H1 (cell line): Measurements from ENCODE around the gene EFCAB8. TPM values are rescaled to one million over a fixed set of nuclear protein-coding genes. Genes with fewer than 3 reads are reported as not detected.

ENCODE experiments used
- CTCF ChIA-PET: fragments of 300-600 bp; sonication (Branson Sonifier 250); formaldehyde crosslinking; loops from one replicate; lab custom pipeline; 2021; ENCODE audit not compliant: partially characterized antibody; lab: Charles Lee
- POLR2A ChIA-PET: fragments of 300-600 bp; sonication (Branson Sonifier 250); formaldehyde crosslinking; loops from one replicate; lab custom pipeline; 2021; ENCODE audit warnings: inconsistent platforms; ENCODE audit not compliant: partially characterized antibody; lab: Charles Lee
- DNase-seq, 2 experiments: peaks; one replicate each; pipeline versions ENCODE4 v3.0.0 to v3.0.0-alpha.2; 2010 to 2022; ENCODE audit warnings: low spot score in 2 of 2, low read depth in 1 of 2, mixed read lengths in 1 of 2
- FAIRE-seq: peaks from 2 replicates; lab custom pipeline; 2011; peaks lifted over from hg19 to GRCh38; lab: Jason Lieb, UNC
- H2AFZ ChIP-seq: 2 replicates; pipeline ENCODE4 v1.8.1; 2012; ENCODE audit warnings: low read length, inconsistent platforms
- H2AK5ac ChIP-seq: 2 replicates; pipeline ENCODE4 v1.6.1; 2013; ENCODE audit warnings: low read depth, low read length
- H2BK120ac ChIP-seq: replicated peaks from 2 replicates; pipeline ENCODE3; 2013; ENCODE audit warnings: low read depth, low read length, inconsistent platforms
- H2BK12ac ChIP-seq: 2 replicates; pipeline ENCODE4 v1.6.1; 2013; ENCODE audit warnings: low read depth, low read length
- H2BK15ac ChIP-seq: 2 replicates; pipeline ENCODE4 v1.6.1; 2013; ENCODE audit warnings: low read length
- H2BK20ac ChIP-seq: 2 replicates; pipeline ENCODE4 v1.6.1; 2013; ENCODE audit warnings: low read length
- H2BK5ac ChIP-seq: 2 replicates; pipeline ENCODE4 v1.6.1; 2013; ENCODE audit warnings: low read depth, low read length
- H3K14ac ChIP-seq: 2 replicates; pipeline ENCODE4 v1.6.1; 2013; ENCODE audit warnings: inconsistent platforms; ENCODE audit not compliant: insufficient read length
- H3K18ac ChIP-seq: 2 replicates; pipeline ENCODE4 v1.6.1; 2013; ENCODE audit warnings: low read length; ENCODE audit errors: extremely low read depth
- H3K23ac ChIP-seq: 2 replicates; pipeline ENCODE4 v1.6.1; 2013; ENCODE audit warnings: inconsistent platforms; ENCODE audit not compliant: insufficient read length
- H3K23me2 ChIP-seq: 2 replicates; pipeline ENCODE4 v1.6.1; 2013; ENCODE audit warnings: low read depth, low read length
- H3K27ac ChIP-seq: 2 replicates; pipeline ENCODE4 v1.6.1; 2011; ENCODE audit warnings: low read depth, low read length, inconsistent platforms
- H3K27me3 ChIP-seq, 4 experiments: replicated peaks in 1 of 4; 1 replicate in 1 of 4; 2 replicates in 3 of 4; pipeline versions ENCODE4 v1.6.1 to v1.8.1; 2011 to 2013; ENCODE audit warnings: low read length in 3 of 4, mild to moderate bottlenecking in 3 of 4, inconsistent platforms in 2 of 4, mixed read lengths in 2 of 4, moderate library complexity in 1 of 4; ENCODE audit not compliant: control insufficient read depth in 3 of 4, insufficient read depth in 3 of 4; ENCODE audit errors: extremely low read depth in 1 of 4
- H3K36me3 ChIP-seq, 4 experiments: 2 replicates each; pipeline versions ENCODE4 v1.6.1 to v1.8.1; 2011 to 2013; ENCODE audit warnings: mild to moderate bottlenecking in 4 of 4, low read length in 3 of 4, moderate library complexity in 2 of 4, control low read depth in 1 of 4, inconsistent platforms in 1 of 4; ENCODE audit not compliant: insufficient read depth in 4 of 4, control insufficient read depth in 2 of 4
- H3K4ac ChIP-seq: replicated peaks from 2 replicates; pipeline ENCODE3; 2013; ENCODE audit warnings: low read length, low read depth, mixed read lengths, inconsistent platforms; ENCODE audit not compliant: insufficient read length
- H3K4me1 ChIP-seq, 4 experiments: replicated peaks in 1 of 4; 1 replicate in 1 of 4; 2 replicates in 3 of 4; pipeline versions ENCODE4 v1.6.1 to v1.8.1; 2011 to 2013; ENCODE audit warnings: low read length in 3 of 4, inconsistent platforms in 2 of 4, mixed read lengths in 1 of 4; ENCODE audit not compliant: insufficient read depth in 4 of 4, control insufficient read depth in 3 of 4
- H3K4me2 ChIP-seq, 2 experiments: 2 replicates each; pipeline versions ENCODE4 v1.6.1 to v1.8.1; 2011 to 2013; ENCODE audit warnings: low read depth in 2 of 2, low read length in 2 of 2, control low read depth in 1 of 2, inconsistent platforms in 1 of 2, mild to moderate bottlenecking in 1 of 2; ENCODE audit not compliant: insufficient read depth in 1 of 2
- H3K4me3 ChIP-seq, 4 experiments: fragments of 200-600, 300-600 bp in 1 of 4; sonication (generic), shearing (Covaris generic), sonication (Bioruptor Twin) in 1 of 4; 2 replicates each; pipeline versions ENCODE4 v1.5.1 to v1.8.1; 2011 to 2016; ENCODE audit warnings: low read length in 4 of 4, low read depth in 3 of 4, control low read depth in 2 of 4, inconsistent platforms in 2 of 4, mild to moderate bottlenecking in 2 of 4, mixed read lengths in 1 of 4, moderate library complexity in 1 of 4; ENCODE audit not compliant: insufficient read depth in 2 of 4; ENCODE audit errors: extremely low read depth in 1 of 4
- H3K56ac ChIP-seq: replicated peaks from 2 replicates; pipeline ENCODE3; 2013; ENCODE audit warnings: low read depth, mild to moderate bottlenecking, mixed read lengths, low read length, inconsistent platforms; ENCODE audit not compliant: insufficient read length
- H3K79me1 ChIP-seq: 2 replicates; pipeline ENCODE4 v1.6.1; 2013; ENCODE audit warnings: low read depth, low read length, control low read depth
- H3K79me2 ChIP-seq, 2 experiments: 2 replicates each; pipeline versions ENCODE4 v1.6.1 to v1.8.1; 2012 to 2013; ENCODE audit warnings: low read length in 2 of 2, mild to moderate bottlenecking in 2 of 2, inconsistent platforms in 1 of 2; ENCODE audit not compliant: insufficient read depth in 2 of 2, control insufficient read depth in 1 of 2
- H3K9ac ChIP-seq, 4 experiments: replicated peaks in 1 of 4; 1 replicate in 1 of 4; 2 replicates in 3 of 4; pipeline versions ENCODE4 v1.6.1 to v1.8.1; 2011 to 2013; ENCODE audit warnings: low read depth in 3 of 4, low read length in 3 of 4, control low read depth in 2 of 4, mild to moderate bottlenecking in 2 of 4, moderate library complexity in 2 of 4, inconsistent platforms in 1 of 4; ENCODE audit errors: extremely low read depth in 1 of 4
- H3K9me3 ChIP-seq, 2 experiments: 2 replicates each; pipeline versions ENCODE4 v1.6.1 to v1.8.1; 2012 to 2013; ENCODE audit warnings: mild to moderate bottlenecking in 2 of 2, moderate library complexity in 2 of 2, control low read depth in 1 of 2, inconsistent platforms in 1 of 2, low read depth in 1 of 2, low read length in 1 of 2, mixed read lengths in 1 of 2; ENCODE audit not compliant: insufficient read depth in 2 of 2
- H4K20me1 ChIP-seq, 2 experiments: replicated peaks in 1 of 2; 2 replicates each; pipeline versions ENCODE3 to v1.8.1; 2011 to 2013; ENCODE audit warnings: inconsistent platforms in 2 of 2, low read length in 2 of 2, mild to moderate bottlenecking in 1 of 2; ENCODE audit not compliant: insufficient read depth in 2 of 2, control insufficient read depth in 1 of 2
- H4K5ac ChIP-seq: 2 replicates; pipeline ENCODE4 v1.6.1; 2013; ENCODE audit warnings: low read length, low read depth, mixed read lengths, inconsistent platforms; ENCODE audit not compliant: insufficient read length
- H4K8ac ChIP-seq: 2 replicates; pipeline ENCODE4 v1.8.0; 2013; ENCODE audit warnings: mild to moderate bottlenecking, moderate library complexity, low read length, inconsistent platforms; ENCODE audit not compliant: insufficient read depth; ENCODE audit errors: extremely low read depth
- H4K91ac ChIP-seq: replicated peaks from 2 replicates; pipeline ENCODE3; 2013; ENCODE audit warnings: low read length, mixed read lengths, inconsistent platforms; ENCODE audit not compliant: insufficient read length
- CTCF ChIP-seq, 3 experiments: IDR thresholded peaks; 1 replicate in 2 of 3; 2 replicates in 1 of 3; pipeline versions ENCODE4 v1.5.1 to v1.6.1; 2011; ENCODE audit warnings: low read length in 3 of 3, mild to moderate bottlenecking in 3 of 3, inconsistent platforms in 2 of 3, low read depth in 1 of 3, moderate library complexity in 1 of 3; ENCODE audit not compliant: insufficient read depth in 1 of 3; ENCODE audit errors: control extremely low read depth in 1 of 3
- KDM4A ChIP-seq: IDR thresholded peaks from one replicate; pipeline ENCODE4 v1.7.1; 2012; ENCODE audit warnings: low read depth, mild to moderate bottlenecking, moderate library complexity, low read length, inconsistent platforms; ENCODE audit not compliant: severe bottlenecking
- RAD21 ChIP-seq, 2 experiments: IDR thresholded peaks in 1 of 2; conservative IDR thresholded peaks in 1 of 2; 2 replicates each; pipeline ENCODE4 v1.6.1; 2011; ENCODE audit warnings: low read depth in 2 of 2, low read length in 2 of 2, improper control_type of control experiment in 1 of 2, inconsistent platforms in 1 of 2, mild to moderate bottlenecking in 1 of 2, moderate library complexity in 1 of 2
- SIX5 ChIP-seq: IDR thresholded peaks from 2 replicates; pipeline ENCODE4 v1.6.1; 2011; ENCODE audit warnings: mild to moderate bottlenecking, low read depth, low read length
- YY1 ChIP-seq: IDR thresholded peaks from 2 replicates; pipeline ENCODE4 v1.6.1; 2011; ENCODE audit warnings: low read depth, mild to moderate bottlenecking, low read length
- WGBS, 2 experiments: shearing (Covaris generic) in 1 of 2; methylation state at CpG; one replicate each; pipeline versions ENCODE4 v1.1.6 to v1.1.7; 2013 to 2015; ENCODE audit warnings: low lambda C conversion rate in 2 of 2, mixed read lengths in 2 of 2, inconsistent platforms in 1 of 2, low coverage in 1 of 2, missing lambda C conversion rate in 1 of 2; ENCODE audit not compliant: insufficient replicate concordance in 2 of 2, insufficient coverage in 1 of 2, insufficient read length in 1 of 2; ENCODE audit errors: extremely low coverage in 1 of 2, missing lambda C conversion rate in 1 of 2; 5-methylcytosine and 5-hydroxymethylcytosine counted together
- long read RNA-seq, 2 experiments: library from RNA in 1 of 2; library from capped mRNA in 1 of 2; stranded (forward); transcript quantifications; one replicate each; pipeline ENCODE4 v2.0.0, GENCODE V29; 2021; ENCODE audit warnings: inconsistent platforms in 1 of 2
- polyA minus RNA-seq, 3 experiments: library from RNA; depleted of rRNA, polyadenylated mRNA; stranded (reverse); fragments of >200 nt; gene quantifications; 1 replicate in 2 of 3; 2 replicates in 1 of 3; pipeline ENCODE4 v1.2.3, GENCODE V29; 2011
- polyA plus RNA-seq, 7 experiments: library from polyadenylated mRNA; depleted of rRNA in 3 of 7; stranded (reverse) in 5 of 7; unstranded in 2 of 7; fragments of >200 nt in 5 of 7; fragments of 200-250 nt in 2 of 7; gene quantifications; 1 replicate in 5 of 7; 2 replicates in 1 of 7; 4 replicates in 1 of 7; pipeline versions ENCODE4 v1.2.1 to v1.2.3, GENCODE V29; 2011 to 2013; ENCODE audit warnings: missing spikeins in 2 of 7, mixed read lengths in 2 of 7
- total RNA-seq: library from RNA; stranded (reverse); fragmentation: NEBNext Ultra II Directional; extraction: Animal tissue kit (Norgen Biotek cat#: 25700); gene quantifications from 2 replicates; pipeline ENCODE4 v1.2.1, GENCODE V29; 2021

The EFCAB8 gene
- total RNA-seq (0.20 TPM in 1 of 2 replicates, not detected in the other), polyA plus RNA-seq (2011; rRNA removed) (0.02 and 0.06 TPM in 2 replicates), polyA minus RNA-seq (2011; rRNA and poly(A)+ RNA removed) (0.24 and 0.79 TPM in 2 replicates)
- polyA plus RNA-seq (2011; cell fraction: cytosol; rRNA removed): 0.10 TPM
- polyA plus RNA-seq (2011; cell fraction: nucleus; rRNA removed): 0.30 TPM
- 0.04 to 0.05 TPM in 2 of 4 replicates, not detected in the others for polyA plus RNA-seq (2012, experiment 1 of 2)
- polyA plus RNA-seq (2012, experiment 2 of 2): not detected
- polyA plus RNA-seq (2013, experiment 1 of 2): 0.12 TPM
- 0.13 TPM for polyA plus RNA-seq (2013, experiment 2 of 2)
- polyA minus RNA-seq (2011; cell fraction: cytosol; rRNA and poly(A)+ RNA removed): not detected
- 0.90 TPM for polyA minus RNA-seq (2011; cell fraction: nucleus; rRNA and poly(A)+ RNA removed)
- long read RNA-seq, experiment 1: 0 reads
- long read RNA-seq, experiment 2: 0 reads

- CTCF ChIA-PET: interaction anchor here (0.6 to 1.5 kb wide), 4 partner anchors 15 to 82 kb away, joined by 3 read pairs; no protein-coding TSS in a partner anchor
- Histone ChIP-seq H2AK5ac (peak within 1 kb of the TSS; percentile 92; the same call in 1 of the 2 replicates), H3K9ac (no peak within 1 kb of the TSS), H3K4me1 (peaks cover 9 to 17% (median 11%) of the 10 kb centered on the region in 4 experiments; a peak in 6 of 7 replicates), H2AFZ (no peak within 1 kb of the TSS), H3K56ac (no peak within 1 kb of the TSS), H3K79me2 (no peaks in the 10 kb centered on the region; a peak in 1 of 4 replicates), H2BK12ac (peak within 1 kb of the TSS; percentile 94), H3K4me3 (peak within 1 kb of the TSS in 1 of 4 experiments; percentile 21; a peak in 1 of 8 replicates), H3K18ac (peak within 1 kb of the TSS; percentile 64; the same call in 1 of the 2 replicates), H4K91ac (peak within 1 kb of the TSS; percentile 92), H2BK120ac (peak within 1 kb of the TSS; percentile 87), H3K27ac (peak within 1 kb of the TSS; percentile 16; the same call in 1 of the 2 replicates), H2BK5ac (peak within 1 kb of the TSS; percentile 95), H3K79me1 (no peaks in the 10 kb centered on the region; the same call in 1 of the 2 replicates), H4K5ac (peak within 1 kb of the TSS; percentile 74), H4K20me1 (no peaks in the 10 kb centered on the region), H4K8ac (no peak within 1 kb of the TSS), H3K27me3 (no peaks in the 10 kb centered on the region), H3K36me3 (peaks cover 0 to 4% (median 1%) of the 10 kb centered on the region in 4 experiments; a peak in 2 of 8 replicates), H3K23me2 (no peaks in the 10 kb centered on the region), H2BK15ac (no peak within 1 kb of the TSS; the same call in 1 of the 2 replicates), H3K14ac (no peak within 1 kb of the TSS), H3K23ac (no peak within 1 kb of the TSS), H3K9me3 (no peaks in the 10 kb centered on the region), H2BK20ac (peak within 1 kb of the TSS; percentile 13; the same call in 1 of the 2 replicates), H3K4ac (peak within 1 kb of the TSS; percentile 25), H3K4me2 (peak within 1 kb of the TSS; percentile 36 to 46)
- POLR2A ChIA-PET: interaction anchor here (0.6 to 1.7 kb wide), 4 partner anchors 9 to 46 kb away, joined by 3 to 6 read pairs (median 4); no protein-coding TSS in a partner anchor
- peak; percentile 24 for FAIRE-seq
- WGBS, 2 experiments: 73% methylated on average over 8 of the region's 8 CpGs; no CpG with 5 or more reads in 1 of the 2 experiments
- no peak for DNase-seq
- TF ChIP-seq YY1: no peak
- no peak for TF ChIP-seq KDM4A
- peak in 1 of 2 experiments; percentile 31; a peak in 1 of 4 replicates for TF ChIP-seq RAD21 (IDR thresholded peaks at IDR 0.05 in 1 of 2, conservative IDR thresholded peaks at IDR 0.05 in 1 of 2; ENCODE audit: low read depth in 2 of 2, low read length in 2 of 2)
- TF ChIP-seq SIX5: no peak
- peak; percentile 25 to 69 (median 54) for TF ChIP-seq CTCF (IDR thresholded peaks at IDR 0.05; ENCODE audit: control extremely low read depth in 1 of 3, insufficient read depth in 1 of 3, low read depth in 1 of 3, low read length in 3 of 3)
Measured at GRCh38 chr20:32858701-32859372, at the start of gene EFCAB8. EFCAB8 (plus strand) TSS chr20:32858923; CDS start chr20:32863793, 4,870 bp downstream.
